WTC11 (cell line): Measurements from ENCODE around the gene SP7. TPM values are rescaled to one million over a fixed set of nuclear protein-coding genes. Genes with fewer than 3 reads are reported as not detected.
A peak's percentile ranks its signal among the peaks of the same experiment; 100 is the strongest.

Source experiments
- ATAC-seq: fragments of 200-7000 bp; cut with Tn5 transposase; 2 replicates; pipeline ENCODE4 v1.10.0; 2021; ENCODE audit warnings: mild to moderate bottlenecking, moderate library complexity
- CTCF ChIA-PET: fragments of 300-600 bp; sonication (Branson Sonifier 250); formaldehyde crosslinking; loops from one replicate; lab custom pipeline; 2021; ENCODE audit warnings: antibody characterized with exemption; lab: Charles Lee
- POLR2A ChIA-PET: fragments of 350-600 bp; sonication (Branson Sonifier 250); formaldehyde crosslinking; loops from one replicate; lab custom pipeline; 2021; ENCODE audit warnings: antibody characterized with exemption; lab: Charles Lee
- DNase-seq: peaks from one replicate; pipeline ENCODE4 v3.0.0; 2021; ENCODE audit warnings: low spot score
- H3K27ac Mint-ChIP-seq: 2 replicates; pipeline ENCODE4 v1.8.0; 2021; ENCODE audit warnings: mixed read lengths
- H3K27me3 Mint-ChIP-seq: 2 replicates; pipeline ENCODE4 v1.8.0; 2021; ENCODE audit warnings: low read depth, mild to moderate bottlenecking, moderate library complexity, mixed read lengths
- H3K36me3 Mint-ChIP-seq: 2 replicates; pipeline ENCODE4 v1.8.0; 2021; ENCODE audit warnings: mixed read lengths
- H3K4me1 Mint-ChIP-seq: 2 replicates; pipeline ENCODE4 v1.8.0; 2022; ENCODE audit warnings: mixed read lengths
- H3K4me3 Mint-ChIP-seq: 2 replicates; pipeline ENCODE4 v1.8.0; 2021; ENCODE audit warnings: mild to moderate bottlenecking, moderate library complexity, mixed read lengths
- H3K9me3 Mint-ChIP-seq: 2 replicates; pipeline ENCODE4 v1.8.0; 2021; ENCODE audit warnings: mixed read lengths
- ARID4B ChIP-seq: sonication (generic); formaldehyde crosslinking; IDR thresholded peaks from 2 replicates; pipeline ENCODE4 v1.8.0; 2023; ENCODE audit warnings: missing genetic modification reagents, mild to moderate bottlenecking, borderline replicate concordance
- ATF1 ChIP-seq: sonication (generic); formaldehyde crosslinking; IDR thresholded peaks from 2 replicates; pipeline ENCODE4 v1.8.1; 2023; ENCODE audit warnings: mild to moderate bottlenecking, moderate library complexity, missing genetic modification reagents
- E2F5 ChIP-seq: sonication (generic); formaldehyde crosslinking; IDR thresholded peaks from 2 replicates; pipeline ENCODE4 v1.8.1; 2022; ENCODE audit warnings: mild to moderate bottlenecking, moderate library complexity, missing genetic modification reagents
- EMX1 ChIP-seq: fragments of 250-450 bp; sonication (Bioruptor Pico); IDR thresholded peaks from 2 replicates; pipeline ENCODE4 v1.8.0; 2021; ENCODE audit warnings: mild to moderate bottlenecking
- GABPB1 ChIP-seq: sonication (generic); formaldehyde crosslinking; IDR thresholded peaks from 2 replicates; pipeline ENCODE4 v1.8.1; 2023; ENCODE audit warnings: mild to moderate bottlenecking, missing genetic modification reagents
- HMGXB4 ChIP-seq: sonication (generic); formaldehyde crosslinking; IDR thresholded peaks from 2 replicates; pipeline ENCODE4 v1.8.1; 2023; ENCODE audit warnings: mild to moderate bottlenecking, moderate library complexity, missing genetic modification reagents
- MXD4 ChIP-seq: fragments of 250-450 bp; sonication (Bioruptor Pico); IDR thresholded peaks from 2 replicates; pipeline ENCODE4 v1.8.0; 2021; ENCODE audit warnings: mild to moderate bottlenecking, moderate library complexity, borderline replicate concordance
- NR3C1 ChIP-seq: sonication (generic); formaldehyde crosslinking; conservative IDR thresholded peaks from 2 replicates; pipeline ENCODE4 v1.8.1; 2023; ENCODE audit warnings: low read depth, mild to moderate bottlenecking, missing genetic modification reagents
- OVOL2 ChIP-seq: fragments of 250-450 bp; sonication (Bioruptor Pico); IDR thresholded peaks from 2 replicates; pipeline ENCODE4 v1.9.0; 2021; ENCODE audit warnings: mild to moderate bottlenecking, borderline replicate concordance
- PREB ChIP-seq: sonication (generic); formaldehyde crosslinking; IDR thresholded peaks from 2 replicates; pipeline ENCODE4 v1.8.1; 2022; ENCODE audit warnings: mild to moderate bottlenecking, missing genetic modification reagents, moderate library complexity, borderline replicate concordance
- RELA ChIP-seq: sonication (generic); formaldehyde crosslinking; IDR thresholded peaks from 2 replicates; pipeline ENCODE4 v1.8.1; 2022; ENCODE audit warnings: missing genetic modification reagents, mild to moderate bottlenecking, borderline replicate concordance
- ZNF396 ChIP-seq: fragments of 250-450 bp; sonication (Bioruptor Pico); IDR thresholded peaks from 2 replicates; pipeline ENCODE4 v1.8.0; 2021; ENCODE audit warnings: mild to moderate bottlenecking, moderate library complexity, borderline replicate concordance
- ZNF416 ChIP-seq: fragments of 250-450 bp; sonication (Bioruptor Pico); IDR thresholded peaks from 2 replicates; pipeline ENCODE4 v1.9.0; 2021; ENCODE audit warnings: mild to moderate bottlenecking, inconsistent platforms
- ZNF425 ChIP-seq: fragments of 250-450 bp; sonication (Bioruptor Pico); conservative IDR thresholded peaks from 2 replicates; pipeline ENCODE4 v1.9.0; 2021; ENCODE audit warnings: mild to moderate bottlenecking
- ZNF512 ChIP-seq: sonication (generic); formaldehyde crosslinking; IDR thresholded peaks from 2 replicates; pipeline ENCODE4 v1.8.1; 2022; ENCODE audit warnings: missing genetic modification reagents, borderline replicate concordance
- ZNF671 ChIP-seq: fragments of 250-450 bp; sonication (Bioruptor Pico); IDR thresholded peaks from 2 replicates; pipeline ENCODE4 v1.8.0; 2021; ENCODE audit warnings: mild to moderate bottlenecking
- total RNA-seq: library from RNA; stranded (reverse); gene quantifications from 3 replicates; pipeline ENCODE4 v1.2.3, GENCODE V29; 2021
- TF ChIP-seq, protein P1 (sequence below): fragments of 250-450 bp; sonication (Bioruptor Pico); IDR thresholded peaks from 2 replicates; pipeline ENCODE4 v1.9.0; 2021; ENCODE audit warnings: mild to moderate bottlenecking, borderline replicate concordance

The SP7 gene
- total RNA-seq, 1 experiment from 2014 or later, result 0.09 TPM

DNA sequence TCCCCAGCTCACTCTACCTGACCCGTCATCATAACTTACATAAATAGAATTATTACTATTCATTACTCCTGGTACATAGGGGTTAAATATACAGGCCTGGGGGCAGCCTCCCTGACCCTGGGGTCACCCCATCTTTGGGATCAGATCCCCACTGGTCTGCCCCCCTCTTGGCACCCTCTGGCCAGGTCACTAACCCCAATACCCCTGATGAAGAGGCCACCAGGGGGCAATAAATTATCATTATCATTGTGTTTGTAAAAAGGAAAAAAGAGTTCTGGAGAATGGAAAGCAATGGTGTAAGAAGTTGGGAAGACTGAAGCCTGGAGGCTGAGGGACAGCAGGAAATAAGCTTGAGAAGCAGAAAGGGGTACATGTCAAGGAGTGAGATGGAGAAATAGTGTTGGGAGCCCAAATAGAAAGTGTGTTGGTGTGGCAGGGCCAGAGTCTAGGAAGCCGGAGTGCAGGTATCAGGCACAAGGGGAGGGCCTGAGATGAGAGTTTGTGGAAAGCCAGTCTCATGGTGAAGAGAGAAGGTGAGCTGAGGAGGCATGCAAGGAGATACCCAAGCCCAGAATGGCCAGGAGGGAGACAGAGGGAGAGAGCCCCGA lies 8.6 kb downstream of the SP7 start (continued):
- no peak for TF ChIP-seq MXD4 (CRISPR knock-in tag)

- H3K27ac Mint-ChIP-seq, result no peak overlapping the region
- no peak for TF ChIP-seq ZNF671 (CRISPR knock-in tag)
- no peak for TF ChIP-seq EMX1 (CRISPR knock-in tag)
- TF ChIP-seq GABPB1 (CRISPR knock-in tag), result no peak
- TF ChIP-seq PREB (CRISPR knock-in tag), result no peak
- TF ChIP-seq ZNF512 (CRISPR knock-in tag), result no peak
- no peak for TF ChIP-seq OVOL2 (CRISPR knock-in tag)
- TF ChIP-seq RELA, result no peak
- TF ChIP-seq HMGXB4 (CRISPR knock-in tag), result no peak
- no peak for TF ChIP-seq E2F5
- TF ChIP-seq ATF1 (CRISPR knock-in tag), result no peak
- no peak for TF ChIP-seq NR3C1 (CRISPR knock-in tag)
- TF ChIP-seq ZNF396 (CRISPR knock-in tag), result no peak
- no peak for TF ChIP-seq ZNF416 (CRISPR knock-in tag)
- TF ChIP-seq, protein P1, sequence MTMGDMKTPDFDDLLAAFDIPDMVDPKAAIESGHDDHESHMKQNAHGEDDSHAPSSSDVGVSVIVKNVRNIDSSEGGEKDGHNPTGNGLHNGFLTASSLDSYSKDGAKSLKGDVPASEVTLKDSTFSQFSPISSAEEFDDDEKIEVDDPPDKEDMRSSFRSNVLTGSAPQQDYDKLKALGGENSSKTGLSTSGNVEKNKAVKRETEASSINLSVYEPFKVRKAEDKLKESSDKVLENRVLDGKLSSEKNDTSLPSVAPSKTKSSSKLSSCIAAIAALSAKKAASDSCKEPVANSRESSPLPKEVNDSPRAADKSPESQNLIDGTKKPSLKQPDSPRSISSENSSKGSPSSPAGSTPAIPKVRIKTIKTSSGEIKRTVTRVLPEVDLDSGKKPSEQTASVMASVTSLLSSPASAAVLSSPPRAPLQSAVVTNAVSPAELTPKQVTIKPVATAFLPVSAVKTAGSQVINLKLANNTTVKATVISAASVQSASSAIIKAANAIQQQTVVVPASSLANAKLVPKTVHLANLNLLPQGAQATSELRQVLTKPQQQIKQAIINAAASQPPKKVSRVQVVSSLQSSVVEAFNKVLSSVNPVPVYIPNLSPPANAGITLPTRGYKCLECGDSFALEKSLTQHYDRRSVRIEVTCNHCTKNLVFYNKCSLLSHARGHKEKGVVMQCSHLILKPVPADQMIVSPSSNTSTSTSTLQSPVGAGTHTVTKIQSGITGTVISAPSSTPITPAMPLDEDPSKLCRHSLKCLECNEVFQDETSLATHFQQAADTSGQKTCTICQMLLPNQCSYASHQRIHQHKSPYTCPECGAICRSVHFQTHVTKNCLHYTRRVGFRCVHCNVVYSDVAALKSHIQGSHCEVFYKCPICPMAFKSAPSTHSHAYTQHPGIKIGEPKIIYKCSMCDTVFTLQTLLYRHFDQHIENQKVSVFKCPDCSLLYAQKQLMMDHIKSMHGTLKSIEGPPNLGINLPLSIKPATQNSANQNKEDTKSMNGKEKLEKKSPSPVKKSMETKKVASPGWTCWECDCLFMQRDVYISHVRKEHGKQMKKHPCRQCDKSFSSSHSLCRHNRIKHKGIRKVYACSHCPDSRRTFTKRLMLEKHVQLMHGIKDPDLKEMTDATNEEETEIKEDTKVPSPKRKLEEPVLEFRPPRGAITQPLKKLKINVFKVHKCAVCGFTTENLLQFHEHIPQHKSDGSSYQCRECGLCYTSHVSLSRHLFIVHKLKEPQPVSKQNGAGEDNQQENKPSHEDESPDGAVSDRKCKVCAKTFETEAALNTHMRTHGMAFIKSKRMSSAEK (CRISPR knock-in tag), result no peak
- TF ChIP-seq ZNF425 (CRISPR knock-in tag), result no peak
- TF ChIP-seq ARID4B (CRISPR knock-in tag), result no peak
- ChIA-PET CTCF (interaction anchor here (0.8 to 9.5 kb wide), 9 partner anchors 9 to 181 kb away, joined by 3 to 148 read pairs (median 8); partner anchors contain the start of genes NPFF, SP1, SP7 and TARBP2), POLR2A (no interaction called here)
- H3K4me1 Mint-ChIP-seq, result peaks cover 24% of the 10 kb centered on the region
- H3K36me3 Mint-ChIP-seq, result no peaks in the 10 kb centered on the region
- peak overlapping the region; percentile 70 for H3K4me3 Mint-ChIP-seq
- no peaks in the 10 kb centered on the region for H3K9me3 Mint-ChIP-seq
- ATAC-seq (no peak), DNase-seq (no peak)
- peaks cover 76% of the 10 kb centered on the region for H3K27me3 Mint-ChIP-seq
These were observed 9.5 kb downstream of the SP7 start for GRCh38 chr12:53326460-53327185.
